ENCODE data around the gene SMC6. TPM values are rescaled to one million over a fixed set of nuclear protein-coding genes. Genes with fewer than 3 reads are reported as not detected.

Gene SMC6
- total and polyA plus RNA-seq, 8 donors, result 3.0 to 8.0 (median 4.8) TPM

GRCh38 chr2:17786727-17787126 lies 33.1 kb upstream of the SMC6 start:
- WGBS, 2 donors, result 77 to 78% methylated on average over 3 of the region's 3 CpGs
- no peak overlapping the region for H3K4me3 ChIP-seq
- H3K27me3 ChIP-seq, result no peaks in the 10 kb centered on the region
- no peaks in the 10 kb centered on the region for H3K36me3 ChIP-seq
- no peak for FAIRE-seq
- H3K9me3 ChIP-seq, result no peaks in the 10 kb centered on the region
- DNase-seq, result no peak
- H3K27ac ChIP-seq, result no peak overlapping the region
- no peaks in the 10 kb centered on the region for H3K4me1 ChIP-seq
- intact Hi-C loops (cut with DNase I), result no loop called here
- ATAC-seq, result no peak
- TF ChIP-seq CTCF (IDR thresholded peaks at IDR 0.05), result no peak

- no peaks in the 10 kb centered on the region for H3K9me3 ChIP-seq
- no peak overlapping the region for H3K27ac ChIP-seq
- TF ChIP-seq CTCF (IDR thresholded peaks at IDR 0.05), result no peak
- H3K36me3 ChIP-seq, result peaks cover 0 to 7% (median 0%) of the 10 kb centered on the region in 3 donors
- 79 to 94% methylated on average over 1 of the region's 1 CpG for WGBS, 2 donors
- no peak overlapping the region for H3K4me3 ChIP-seq
- no peaks in the 10 kb centered on the region for H3K27me3 ChIP-seq
- DNase-seq (no peak), ATAC-seq (no peak), FAIRE-seq (no peak)
- no peaks in the 10 kb centered on the region for H3K4me1 ChIP-seq
- intact Hi-C loops (cut with DNase I), result no loop called here
Observed at GRCh38 chr2:17781482-17781881, 27.9 kb upstream of the SMC6 start.

- Histone ChIP-seq H3K9me3 (no peaks in the 10 kb centered on the region), H3K4me3 (no peak overlapping the region), H3K36me3 (peaks cover 0 to 7% (median 0%) of the 10 kb centered on the region in 3 donors), H3K27me3 (no peaks in the 10 kb centered on the region), H3K27ac (no peak overlapping the region), H3K4me1 (no peaks in the 10 kb centered on the region)
- intact Hi-C loops (cut with DNase I), result no loop called here
- no peak for TF ChIP-seq CTCF (IDR thresholded peaks at IDR 0.05)
- no peak for ATAC-seq
- 83 to 97% methylated on average over 1 of the region's 1 CpG for WGBS, 2 donors
- no peak for DNase-seq
- FAIRE-seq, result no peak
Observed at GRCh38 chr2:17780546-17780945, 26.9 kb upstream of the SMC6 start.

- Histone ChIP-seq H3K4me3 (no peak overlapping the region), H3K27me3 (no peaks in the 10 kb centered on the region), H3K4me1 (no peaks in the 10 kb centered on the region), H3K27ac (no peak overlapping the region), H3K36me3 (no peaks in the 10 kb centered on the region), H3K9me3 (no peaks in the 10 kb centered on the region)
- no peak for TF ChIP-seq CTCF (IDR thresholded peaks at IDR 0.05)
- ATAC-seq (no peak), FAIRE-seq (no peak), DNase-seq (no peak)
- 86 to 90% methylated on average over 2 of the region's 2 CpGs for WGBS, 2 donors
- intact Hi-C loops (cut with DNase I), result no loop called here
Observed at GRCh38 chr2:17772532-17772931, 18.9 kb upstream of the SMC6 start.

- ATAC-seq (no peak), DNase-seq (no peak), FAIRE-seq (peak; percentile 68)
- Histone ChIP-seq H3K4me3 (no peak overlapping the region), H3K27me3 (no peaks in the 10 kb centered on the region), H3K4me1 (no peaks in the 10 kb centered on the region), H3K9me3 (no peaks in the 10 kb centered on the region), H3K36me3 (no peaks in the 10 kb centered on the region), H3K27ac (no peak overlapping the region)
- WGBS, 2 donors, result 90 to 92% methylated on average over 2 of the region's 2 CpGs
- intact Hi-C loops (cut with DNase I), result no loop called here
- no peak for TF ChIP-seq CTCF (IDR thresholded peaks at IDR 0.05)
Observed at GRCh38 chr2:17771956-17772355, 18.3 kb upstream of the SMC6 start.
